Testis (tissue), 2 donors: ENCODE data around the gene TBCD.

Experiments used
- CTCF ChIP-seq, 3 experiments: fragments of 450-650 bp in 2 of 3; fragments of 200-600 bp in 1 of 3; sonication (generic) in 1 of 3; IDR thresholded peaks; one replicate each; pipeline ENCODE4 v1.5.1; 2016 to 2019; ENCODE audit warnings: antibody characterized with exemption in 3 of 3, mild to moderate bottlenecking in 2 of 3, moderate library complexity in 1 of 3
- POLR2A ChIP-seq: fragments of 450-650 bp; IDR thresholded peaks from one replicate; pipeline ENCODE4 v1.6.1; 2017; ENCODE audit warnings: antibody characterized with exemption, mild to moderate bottlenecking, moderate library complexity

GRCh38 chr17:82862737-82863382, 111.0 kb downstream of the TBCD start:
- TF ChIP-seq POLR2A, result no peak
- no peak for TF ChIP-seq CTCF (IDR thresholded peaks at IDR 0.05)
